Esophagus muscularis mucosa (tissue), 4 donors: ENCODE data around the gene RABL6. TPM values are rescaled to one million over a fixed set of nuclear protein-coding genes. Genes with fewer than 3 reads are reported as not detected.
A peak's percentile ranks its signal among the peaks of the same experiment; 100 is the strongest.
"Not testable (repeated sequence)": the region's sequence is repeated elsewhere in the genome, so short reads cannot be mapped to it uniquely, and the experiment has no call there.

Experiments used
- DNase-seq: peaks from one replicate; pipeline ENCODE4 v3.0.0-alpha.2; 2017; ENCODE audit errors: extremely low spot score
- H3K27ac ChIP-seq, 4 donors: fragments of 200-600 bp; sonication (generic); replicated peaks in 1 of 4; 1 replicate in 3 of 4; 2 replicates in 1 of 4; pipeline ENCODE4 v1.5.1; 2016 to 2019; ENCODE audit warnings: mild to moderate bottlenecking in 1 of 4
- H3K27me3 ChIP-seq, 4 donors: fragments of 200-600 bp; sonication (generic); one replicate each; pipeline versions ENCODE4 v1.5.1 to v1.6.0; 2016 to 2019
- H3K36me3 ChIP-seq, 4 donors: fragments of 200-600 bp; sonication (generic); one replicate each; pipeline ENCODE4 v1.5.1; 2016 to 2019
- H3K4me1 ChIP-seq, 4 donors: fragments of 200-600 bp; sonication (generic); one replicate each; pipeline ENCODE4 v1.5.1; 2016 to 2019
- H3K4me3 ChIP-seq, 4 donors: fragments of 200-600 bp; sonication (generic); 1 replicate in 2 of 4; 2 replicates in 2 of 4; pipeline ENCODE4 v1.5.1; 2016 to 2019; ENCODE audit warnings: mild to moderate bottlenecking in 4 of 4, moderate library complexity in 1 of 4
- H3K9me3 ChIP-seq, 4 donors: fragments of 200-600 bp; sonication (generic); 1 replicate in 3 of 4; 2 replicates in 1 of 4; pipeline ENCODE4 v1.5.1; 2016 to 2019
- EP300 ChIP-seq: sonication (generic); formaldehyde crosslinking; IDR thresholded peaks from one replicate; pipeline ENCODE4 v1.6.1; 2017; ENCODE audit warnings: antibody characterized with exemption
- POLR2A ChIP-seq: fragments of 450-650 bp; IDR thresholded peaks from one replicate; pipeline ENCODE4 v1.6.1; 2017; ENCODE audit warnings: antibody characterized with exemption, moderate library complexity, mild to moderate bottlenecking, low read depth
- POLR2AphosphoS5 ChIP-seq, 2 donors: sonication (generic); formaldehyde crosslinking; IDR thresholded peaks; one replicate each; pipeline ENCODE4 v1.6.1; 2017; ENCODE audit warnings: antibody characterized with exemption in 2 of 2
- WGBS: methylation state at CpG from one replicate; pipeline ENCODE4 v1.1.5; 2018; 5-methylcytosine and 5-hydroxymethylcytosine counted together
- intact Hi-C: fragments of 100-400 bp; cut with DNase I; formaldehyde crosslinking; loops from one replicate; pipeline ENCODE4 v1.15.1; 2023
- total RNA-seq, 4 donors: library from RNA; depleted of rRNA; stranded (reverse); fragments of >200 nt; gene quantifications; one replicate each; pipeline versions ENCODE4 v1.1.0 to v1.2.1, GENCODE V29; 2016
- TF ChIP-seq, protein P1 (sequence below), 3 experiments: fragments of 200-600 bp in 2 of 3; fragments of 450-650 bp in 1 of 3; sonication (generic) in 2 of 3; IDR thresholded peaks; one replicate each; pipeline ENCODE4 v1.5.1; 2017 to 2019; ENCODE audit warnings: antibody characterized with exemption in 3 of 3, mild to moderate bottlenecking in 2 of 3, moderate library complexity in 1 of 3

The RABL6 gene
- total RNA-seq, 4 donors from 2014 or later: 56.3 to 110 (median 83.0) TPM

DNA sequence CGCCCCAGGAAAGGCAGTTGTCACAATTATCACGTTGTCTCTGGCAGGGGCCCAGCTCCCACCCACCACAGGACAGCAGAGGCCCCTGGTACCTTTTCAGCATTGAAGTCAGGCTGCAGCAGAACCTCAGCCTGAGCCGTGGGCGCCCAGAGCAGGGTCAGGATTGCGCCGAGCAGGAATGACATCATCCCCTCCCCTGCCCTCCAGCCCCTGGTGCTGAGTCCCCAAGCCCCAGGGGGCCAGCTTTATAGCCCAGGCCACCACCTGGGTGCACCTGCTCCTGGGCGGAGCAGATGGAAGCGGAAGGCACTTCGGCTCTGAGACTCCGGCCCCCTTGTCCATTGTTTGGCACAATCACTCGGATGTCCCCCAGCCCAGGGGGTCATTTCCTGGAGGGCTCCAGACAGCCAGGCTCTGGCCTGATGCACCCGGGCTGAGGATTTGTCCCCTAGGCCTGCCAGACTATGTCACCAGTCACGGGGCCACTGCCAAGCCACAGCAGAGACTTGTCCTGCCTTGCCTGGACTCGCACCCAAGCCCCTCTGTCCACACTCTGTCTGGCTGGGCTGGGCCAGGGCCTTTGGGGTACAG is 43.4 kb upstream of the RABL6 start, which contains the start of gene LCN15:
TSS of gene LCN15 (minus strand) at position 218 of the 591 bp plus-strand sequence. CDS start at position 188, 30 bp downstream.
- Histone ChIP-seq H3K9me3 (no peaks in the 10 kb centered on the region), H3K27ac (no peak within 1 kb of the TSS), H3K4me3 (no peak within 1 kb of the TSS), H3K36me3 (no peaks in the 10 kb centered on the region), H3K4me1 (peaks cover 0 to 16% (median 13%) of the 10 kb centered on the region in 4 donors), H3K27me3 (peaks cover 0 to 71% (median 8%) of the 10 kb centered on the region in 4 donors)
- WGBS: 63% methylated on average over 5 of the region's 14 CpGs
- no peak for DNase-seq
- intact Hi-C loops: no loop called here
- TF ChIP-seq EP300 (no peak), POLR2AphosphoS5 (IDR thresholded peaks at IDR 0.05) (no peak), POLR2A (no peak)
- TF ChIP-seq, protein P1, sequence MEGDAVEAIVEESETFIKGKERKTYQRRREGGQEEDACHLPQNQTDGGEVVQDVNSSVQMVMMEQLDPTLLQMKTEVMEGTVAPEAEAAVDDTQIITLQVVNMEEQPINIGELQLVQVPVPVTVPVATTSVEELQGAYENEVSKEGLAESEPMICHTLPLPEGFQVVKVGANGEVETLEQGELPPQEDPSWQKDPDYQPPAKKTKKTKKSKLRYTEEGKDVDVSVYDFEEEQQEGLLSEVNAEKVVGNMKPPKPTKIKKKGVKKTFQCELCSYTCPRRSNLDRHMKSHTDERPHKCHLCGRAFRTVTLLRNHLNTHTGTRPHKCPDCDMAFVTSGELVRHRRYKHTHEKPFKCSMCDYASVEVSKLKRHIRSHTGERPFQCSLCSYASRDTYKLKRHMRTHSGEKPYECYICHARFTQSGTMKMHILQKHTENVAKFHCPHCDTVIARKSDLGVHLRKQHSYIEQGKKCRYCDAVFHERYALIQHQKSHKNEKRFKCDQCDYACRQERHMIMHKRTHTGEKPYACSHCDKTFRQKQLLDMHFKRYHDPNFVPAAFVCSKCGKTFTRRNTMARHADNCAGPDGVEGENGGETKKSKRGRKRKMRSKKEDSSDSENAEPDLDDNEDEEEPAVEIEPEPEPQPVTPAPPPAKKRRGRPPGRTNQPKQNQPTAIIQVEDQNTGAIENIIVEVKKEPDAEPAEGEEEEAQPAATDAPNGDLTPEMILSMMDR (IDR thresholded peaks at IDR 0.05): no peak

DNA sequence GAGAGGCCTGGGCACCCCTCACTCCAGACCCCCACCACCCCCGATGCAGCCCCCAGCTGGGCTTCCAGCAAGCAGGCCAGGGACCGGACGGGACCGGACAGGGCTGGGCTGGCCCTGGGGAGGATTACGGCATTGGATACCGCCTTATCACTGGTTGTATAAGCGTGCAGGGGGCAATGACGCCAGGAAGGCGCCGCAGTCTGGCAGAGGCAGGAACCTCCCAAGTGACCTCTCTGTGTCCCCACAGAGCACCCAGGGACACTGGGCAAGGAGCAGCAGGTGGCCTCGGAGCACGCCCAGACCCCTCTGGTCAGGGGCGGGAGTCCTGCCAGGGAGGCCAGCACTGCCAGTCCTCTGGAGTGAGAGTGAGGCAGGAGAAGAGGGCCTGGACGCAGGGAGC is 42.7 kb upstream of the RABL6 start:
- Histone ChIP-seq H3K4me1 (peaks cover 0 to 20% (median 15%) of the 10 kb centered on the region in 4 donors), H3K27ac (no peak overlapping the region), H3K4me3 (no peak overlapping the region), H3K27me3 (peaks cover 0 to 68% (median 8%) of the 10 kb centered on the region in 4 donors), H3K36me3 (no peaks in the 10 kb centered on the region), H3K9me3 (no peaks in the 10 kb centered on the region)
- TF ChIP-seq POLR2AphosphoS5 (IDR thresholded peaks at IDR 0.05): no peak
- no peak for TF ChIP-seq POLR2A
- TF ChIP-seq, protein P1 (IDR thresholded peaks at IDR 0.05): no peak
- no peak for TF ChIP-seq EP300
- intact Hi-C loops: no loop called here
- 89% methylated on average over 4 of the region's 14 CpGs for WGBS
- DNase-seq: no peak

DNA sequence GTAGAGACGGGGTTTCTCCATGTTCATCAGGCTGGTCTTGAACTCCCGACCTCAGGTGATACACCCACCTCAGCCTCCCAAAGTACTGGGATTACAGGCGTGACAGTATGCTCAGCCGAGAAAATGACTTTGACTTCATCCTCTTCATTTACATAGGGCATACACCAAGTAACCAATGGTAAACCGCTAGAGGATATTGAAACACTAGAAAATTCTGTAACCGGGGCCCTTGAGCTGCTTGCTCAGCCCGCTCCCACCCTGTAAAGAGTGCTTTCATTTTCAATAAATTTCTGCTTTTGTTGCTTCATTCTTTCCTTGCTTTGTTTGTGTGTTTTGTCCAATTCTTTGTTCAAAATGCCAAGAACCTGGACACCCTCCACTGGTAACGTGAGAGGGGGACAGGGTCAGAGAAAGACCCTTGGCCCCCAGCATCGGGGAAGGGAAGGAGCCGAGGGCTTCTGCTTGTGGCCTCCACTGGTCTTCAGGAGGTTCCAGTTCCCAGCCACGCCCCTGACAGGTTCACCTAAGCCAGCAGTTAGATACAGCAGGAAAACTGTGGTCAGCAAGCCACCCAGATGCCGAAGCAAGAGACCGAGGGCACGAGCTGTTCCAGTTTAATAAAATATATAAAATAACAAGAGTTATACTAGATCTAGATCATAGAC is 41.9 kb upstream of the RABL6 start:
- H3K36me3 ChIP-seq, H3K9me3 ChIP-seq, intact Hi-C loops, H3K4me3 ChIP-seq, H3K27ac ChIP-seq, DNase-seq: not testable (repeated sequence)
- Histone ChIP-seq H3K27me3 (peaks cover 0 to 60% (median 8%) of the 10 kb centered on the region in 4 donors), H3K4me1 (peaks cover 0 to 18% (median 13%) of the 10 kb centered on the region in 4 donors)
- WGBS: 79% methylated on average over 14 of the region's 14 CpGs

DNA sequence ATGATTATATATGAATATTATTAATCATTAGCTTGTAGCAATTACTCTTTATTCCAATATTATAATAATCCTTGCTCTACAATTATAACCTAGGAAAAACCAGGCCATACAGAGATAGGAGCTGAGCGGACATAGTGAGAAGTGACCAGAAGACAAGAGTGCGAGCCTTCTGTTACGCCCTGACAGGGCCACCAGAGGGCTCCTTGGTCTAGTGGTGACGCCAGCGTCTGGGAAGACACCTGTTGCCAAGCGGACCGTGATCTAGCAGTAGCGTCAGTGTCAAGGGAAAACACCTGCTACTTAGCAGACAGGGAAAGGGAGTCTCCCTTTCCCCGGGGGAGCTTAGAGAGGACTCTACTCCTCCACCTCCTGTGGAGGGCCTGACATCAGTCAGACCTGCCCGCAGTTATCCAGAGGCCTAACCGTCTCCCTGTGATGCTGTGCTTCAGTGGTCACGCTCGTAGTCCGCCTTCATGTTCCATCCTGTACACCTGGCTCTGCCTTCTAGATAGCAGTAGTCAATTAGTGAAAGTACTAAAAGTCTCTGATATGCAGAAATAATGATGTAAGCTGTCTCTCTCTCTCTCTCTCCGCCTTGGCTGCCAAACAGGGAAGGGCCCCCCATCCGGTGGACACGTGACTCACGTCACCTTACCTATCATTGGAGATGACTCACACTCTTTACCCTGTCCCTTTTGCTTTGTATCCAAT is 41.2 kb upstream of the RABL6 start:
- H3K27ac ChIP-seq, intact Hi-C loops, DNase-seq, H3K4me3 ChIP-seq, H3K36me3 ChIP-seq, H3K9me3 ChIP-seq: not testable (repeated sequence)
- 60% methylated on average over 12 of the region's 18 CpGs for WGBS
- TF ChIP-seq, protein P1 (IDR thresholded peaks at IDR 0.05): peak in 1 of 3 experiments; percentile 35
- Histone ChIP-seq H3K27me3 (peaks cover 0 to 59% (median 8%) of the 10 kb centered on the region in 4 donors), H3K4me1 (peaks cover 0 to 13% (median 10%) of the 10 kb centered on the region in 4 donors)

DNA sequence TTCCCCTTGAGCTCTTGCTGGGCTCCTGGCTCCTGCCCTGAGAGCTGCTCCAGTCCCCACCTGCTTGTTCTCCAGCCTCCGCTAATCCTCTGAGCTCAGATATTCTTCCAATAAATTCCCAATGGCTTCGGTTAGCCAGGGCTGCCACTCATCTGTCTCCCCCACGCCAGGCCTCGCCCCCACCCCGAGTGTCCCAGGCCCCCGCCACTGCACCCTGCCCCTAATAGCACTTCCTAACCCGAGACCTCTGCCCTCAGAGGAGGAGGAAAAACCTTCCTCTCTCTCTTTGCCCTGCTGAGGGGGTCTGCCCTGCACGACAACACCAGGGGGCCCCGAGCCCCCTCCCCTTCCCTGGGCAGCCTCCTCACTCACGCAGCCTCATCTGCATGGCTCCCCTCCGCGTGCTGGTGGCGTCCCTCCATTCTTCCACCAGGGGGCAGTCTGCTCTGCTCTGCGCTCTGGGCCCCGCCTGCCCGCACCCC is 38.0 kb upstream of the RABL6 start:
- DNase-seq: no peak
- no peak for TF ChIP-seq EP300
- TF ChIP-seq, protein P1 (IDR thresholded peaks at IDR 0.05): peak; percentile 18 to 64 (median 42)
- H3K27ac ChIP-seq: no peak overlapping the region
- peaks cover 0 to 6% (median 3%) of the 10 kb centered on the region in 4 donors for H3K9me3 ChIP-seq
- peaks cover 0 to 5% (median 2%) of the 10 kb centered on the region in 4 donors for H3K4me1 ChIP-seq
- no peak overlapping the region for H3K4me3 ChIP-seq
- H3K36me3 ChIP-seq: no peaks in the 10 kb centered on the region
- H3K27me3 ChIP-seq: peaks cover 0 to 27% (median 0%) of the 10 kb centered on the region in 4 donors
- WGBS: 11% methylated on average over 5 of the region's 16 CpGs
- intact Hi-C loops: no loop called here
